SIG-M5 treated with dmso at 0.1 percent for 504 hours (cell line): ENCODE results near the gene AGPAT1.
"Not testable (repeated sequence)": the region's sequence is repeated elsewhere in the genome, so short reads cannot be mapped to it uniquely, and the experiment has no call there.

Experiments used
- DNase-seq: peaks from one replicate; lab custom pipeline; 2025; ENCODE audit not compliant: unreplicated experiment; lab: John Stamatoyannopoulos, UW

AGPAT1 gene

DNA sequence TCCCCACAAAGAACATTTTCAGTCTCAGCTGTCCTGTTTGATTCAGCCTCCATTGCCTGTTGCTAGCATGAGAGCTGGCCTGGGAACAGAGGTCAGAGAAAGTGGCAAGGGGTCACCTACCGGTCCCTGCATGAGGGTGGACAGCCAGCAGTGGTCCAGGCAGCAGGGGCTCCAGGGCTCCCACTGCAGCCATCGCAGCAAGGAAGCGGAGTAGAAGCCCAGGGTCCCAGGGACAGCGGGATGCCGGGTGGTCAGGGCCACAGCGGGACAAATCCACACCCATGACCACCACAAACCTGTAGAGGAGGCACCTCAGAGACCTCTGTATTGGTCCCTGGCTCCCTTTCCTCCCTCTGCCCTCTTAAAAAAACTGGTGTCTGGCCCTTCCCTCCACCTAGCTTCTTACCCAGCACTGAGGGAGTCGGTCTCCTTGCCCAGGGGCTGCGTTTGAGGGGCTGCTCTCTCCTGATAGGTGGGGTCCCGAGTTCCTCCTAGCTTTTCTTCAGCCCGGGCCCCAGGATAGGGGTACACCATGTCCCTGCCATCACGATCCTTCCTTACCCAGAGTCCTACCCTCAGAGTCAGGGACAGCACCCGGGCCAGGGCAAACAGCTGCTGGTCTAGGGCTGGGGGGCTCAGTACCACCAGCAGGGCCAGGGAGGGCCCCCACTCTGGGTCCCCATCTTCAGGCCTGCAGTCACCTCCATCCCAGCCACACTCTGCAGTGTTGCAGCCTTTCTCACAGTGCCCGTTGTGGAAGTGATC lies 25.0 kb upstream of the AGPAT1 start:
- DNase-seq, result no peak

- DNase-seq, result no peak
Measured at GRCh38 chr6:32198866-32199265, 23.0 kb upstream of the AGPAT1 start.

DNA sequence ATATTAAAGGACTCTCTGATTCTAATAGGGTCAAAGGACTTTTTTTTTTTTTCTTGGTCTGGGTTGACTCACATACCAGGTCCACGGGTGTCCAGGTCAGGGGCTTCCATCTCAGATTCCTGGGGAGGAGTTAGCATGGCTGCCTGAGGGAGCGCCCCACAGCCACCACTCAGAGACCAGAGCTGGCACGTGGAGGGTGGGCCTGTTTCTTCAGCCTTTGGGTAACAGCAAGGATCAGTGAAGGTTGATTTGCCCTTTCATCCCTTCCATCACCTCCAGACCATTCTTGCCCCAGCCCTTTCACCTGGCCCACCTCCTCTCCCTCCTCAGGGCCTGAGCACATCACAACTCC lies 22.4 kb upstream of the AGPAT1 start:
- DNase-seq, result no peak

DNA sequence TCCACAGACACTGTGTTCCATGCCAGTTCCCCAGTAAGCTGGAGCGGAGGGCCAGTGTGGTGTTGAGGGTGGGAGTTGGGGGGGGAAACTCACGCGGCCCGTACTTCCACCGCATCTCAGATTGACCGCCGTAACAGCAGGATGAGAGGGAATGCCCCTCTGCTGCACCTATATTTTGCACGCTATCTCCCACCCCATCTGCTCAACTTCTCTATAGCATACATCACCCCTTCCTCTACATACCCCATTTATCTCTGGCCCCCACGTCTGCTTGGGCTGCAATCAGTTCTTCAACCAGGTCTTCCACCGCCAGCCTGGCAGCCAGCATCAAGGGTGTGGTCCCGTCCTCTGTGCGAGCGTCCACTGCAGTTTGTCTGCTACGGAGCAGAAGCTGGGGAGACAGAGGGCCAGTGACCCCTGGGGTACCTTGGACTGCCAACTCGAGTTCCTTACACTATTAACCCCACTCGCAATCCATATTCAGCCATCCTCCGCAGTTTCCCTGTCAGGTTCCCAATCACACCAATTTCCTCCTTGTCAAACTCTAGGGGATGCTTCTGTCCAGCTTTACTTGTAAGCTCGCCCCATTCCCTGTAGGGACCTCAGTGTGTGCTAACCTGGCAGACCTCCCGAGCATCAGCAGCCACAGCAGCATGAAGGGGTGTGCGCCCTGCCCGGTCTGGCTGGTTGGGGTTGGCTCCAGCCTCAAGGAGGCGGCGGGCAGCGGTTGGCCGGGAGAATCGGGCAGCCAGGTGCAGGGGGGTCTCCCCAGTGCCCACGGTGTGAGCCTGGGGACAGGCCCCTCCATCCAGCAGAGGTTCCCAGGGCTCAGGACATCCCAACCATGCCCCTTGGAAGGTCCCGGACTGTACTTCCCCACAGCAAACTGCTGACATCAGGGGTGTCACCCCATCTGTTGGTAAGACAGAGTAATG lies 21.1 kb upstream of the AGPAT1 start:
- DNase-seq, result no peak

GRCh38 chr6:32195902-32196681 lies 20.2 kb upstream of the AGPAT1 start:
- DNase-seq, result peak; percentile 36

- peak; percentile 98 for DNase-seq
Measured at GRCh38 chr6:32195652-32195901, 19.7 kb upstream of the AGPAT1 start.

DNA sequence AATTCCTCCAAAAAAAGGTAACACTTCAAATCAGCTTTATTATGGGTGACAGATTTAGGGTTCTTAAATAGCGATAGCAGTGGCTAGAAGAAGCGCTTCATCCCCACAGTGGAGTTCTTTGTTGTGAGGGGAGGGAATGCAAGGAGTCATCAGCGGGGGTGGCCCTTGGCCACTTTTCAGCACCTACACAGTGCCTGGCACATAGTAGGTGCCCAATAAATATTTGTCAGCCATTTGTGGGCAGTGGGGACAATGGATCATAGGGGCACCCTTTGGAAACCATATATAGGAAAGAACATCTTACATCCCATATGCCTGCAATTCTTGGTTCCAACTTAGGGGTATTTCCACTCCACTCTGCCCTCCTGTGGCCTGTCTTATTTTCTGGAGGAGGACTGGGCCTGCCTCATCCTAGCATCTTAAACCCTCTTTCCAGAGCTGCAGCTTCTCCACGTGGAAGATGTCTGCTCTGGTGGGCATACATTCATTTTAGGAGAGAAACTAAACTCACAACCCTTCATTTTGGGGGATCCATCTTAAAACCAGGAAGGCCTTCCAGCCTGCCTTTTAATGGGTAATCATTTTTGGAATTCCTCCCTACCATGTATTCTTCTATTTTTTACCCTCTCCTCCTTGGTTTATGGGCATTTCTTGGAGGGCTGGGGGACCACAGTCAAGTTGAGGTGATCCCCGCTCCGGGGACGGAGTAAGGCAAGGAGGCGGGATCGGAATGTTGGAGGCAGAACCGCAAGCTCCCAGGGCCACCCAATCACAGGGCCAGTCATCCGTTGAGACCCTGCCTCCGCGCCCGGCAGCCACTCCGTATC lies 19.2 kb upstream of the AGPAT1 start:
- DNase-seq, result peak; percentile 71

GRCh38 chr6:32194388-32194787 lies 18.5 kb upstream of the AGPAT1 start:
- DNase-seq, result no peak

- not testable (repeated sequence) for DNase-seq
Measured at GRCh38 chr6:32193096-32193495, 17.2 kb upstream of the AGPAT1 start.

- peak; percentile 66 for DNase-seq
Measured at GRCh38 chr6:32192608-32193039, 16.7 kb upstream of the AGPAT1 start, which contains the start of gene GPSM3. TSS of gene GPSM3 (minus strand) at chr6:32192643. CDS start at chr6:32192513, 130 bp downstream.

DNA sequence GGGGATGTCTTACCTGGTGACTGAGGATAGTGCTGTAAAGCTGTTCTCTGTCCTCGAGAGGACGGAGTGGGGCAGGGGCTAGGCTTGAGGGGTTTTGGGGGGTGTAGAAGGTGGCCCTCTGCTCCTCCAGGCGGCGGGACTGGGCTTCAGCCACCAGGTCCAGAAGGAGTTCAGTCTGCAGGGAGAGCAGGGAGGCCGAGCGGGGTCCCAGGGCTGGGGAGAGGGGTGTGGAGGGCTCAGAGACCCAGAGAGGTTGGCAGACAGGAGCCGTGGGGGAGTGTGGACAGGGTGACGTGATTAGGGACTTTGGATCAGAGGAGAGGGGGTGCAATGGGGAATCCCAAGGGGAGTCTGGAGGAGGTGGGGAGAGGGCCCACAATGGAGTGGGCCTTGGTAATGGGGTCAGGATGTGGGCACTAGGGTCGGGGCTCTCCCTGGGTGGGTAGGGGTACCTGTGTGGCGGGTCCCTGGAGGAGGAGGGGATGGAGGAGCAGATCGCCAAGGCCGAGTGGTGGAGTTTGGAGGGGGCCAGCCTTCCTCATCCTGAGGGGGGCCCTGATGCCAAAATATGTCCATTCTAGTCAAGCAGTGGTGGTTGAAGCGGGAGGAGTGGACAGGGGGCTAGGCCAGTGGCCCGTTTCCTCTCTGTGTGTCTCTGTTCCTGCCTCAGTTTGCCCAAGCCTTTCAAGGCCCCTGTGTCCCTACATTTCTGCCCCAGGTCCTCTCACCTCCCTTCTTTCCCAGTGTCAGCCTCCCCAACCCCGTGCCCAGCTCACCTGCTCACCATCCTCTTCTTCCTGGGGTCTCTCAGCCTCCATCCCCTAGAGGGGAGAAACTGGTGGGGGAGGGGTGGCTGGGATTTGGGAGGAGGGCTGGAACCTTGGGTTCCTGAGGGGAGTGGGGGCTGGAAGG lies 16.1 kb upstream of the AGPAT1 start:
- no peak for DNase-seq

- no peak for DNase-seq
Measured at GRCh38 chr6:32190911-32191677, 15.2 kb upstream of the AGPAT1 start.

DNA sequence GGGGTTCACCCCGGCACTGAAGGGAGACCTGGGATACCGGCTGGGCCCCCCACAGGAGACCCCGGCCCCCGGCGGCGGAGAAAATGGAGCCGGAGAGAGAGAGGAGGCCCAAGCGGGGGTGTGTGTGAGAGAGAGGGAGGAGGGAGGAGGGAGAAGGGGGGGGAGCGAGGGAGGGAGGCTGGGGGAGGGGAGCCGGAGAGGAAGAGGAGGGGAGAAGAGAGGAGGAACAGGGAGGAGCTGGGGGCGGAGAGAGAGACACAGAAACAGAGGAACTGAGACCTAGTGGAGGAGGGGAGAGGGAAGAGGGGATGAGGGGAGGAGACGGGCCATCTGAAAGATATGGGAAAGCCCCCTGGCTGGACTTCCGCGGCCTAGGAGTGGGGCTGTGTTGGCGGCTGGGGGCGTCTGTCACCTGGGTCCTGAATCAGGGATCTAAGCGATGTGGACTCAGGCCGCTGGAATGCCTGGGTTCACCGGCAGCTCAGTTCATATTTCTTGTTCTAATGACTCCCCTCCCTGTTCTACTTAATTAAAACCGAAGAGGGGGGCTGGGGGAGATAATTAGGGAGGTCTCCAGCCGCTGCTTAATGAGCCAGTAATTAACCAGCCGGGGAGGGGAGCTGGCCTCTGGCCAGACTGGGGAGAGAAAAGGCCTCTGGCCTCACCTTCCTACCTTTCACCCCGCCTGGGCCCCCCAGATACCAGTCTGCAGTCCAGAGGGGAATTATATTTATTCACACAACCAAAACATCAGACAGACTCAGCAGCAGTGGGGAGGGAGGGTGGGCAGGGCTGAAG lies 14.4 kb upstream of the AGPAT1 start, which contains the start of gene PBX2:
PBX2 (minus strand) TSS at position 149 of the 798 bp plus-strand sequence. CDS start 287 bp downstream, outside the sequence.
- DNase-seq, result peak; percentile 93

- DNase-seq, result no peak
Measured at GRCh38 chr6:32189742-32190053, 13.8 kb upstream of the AGPAT1 start.

- DNase-seq, result no peak
Measured at GRCh38 chr6:32189069-32189741, 13.3 kb upstream of the AGPAT1 start.

DNA sequence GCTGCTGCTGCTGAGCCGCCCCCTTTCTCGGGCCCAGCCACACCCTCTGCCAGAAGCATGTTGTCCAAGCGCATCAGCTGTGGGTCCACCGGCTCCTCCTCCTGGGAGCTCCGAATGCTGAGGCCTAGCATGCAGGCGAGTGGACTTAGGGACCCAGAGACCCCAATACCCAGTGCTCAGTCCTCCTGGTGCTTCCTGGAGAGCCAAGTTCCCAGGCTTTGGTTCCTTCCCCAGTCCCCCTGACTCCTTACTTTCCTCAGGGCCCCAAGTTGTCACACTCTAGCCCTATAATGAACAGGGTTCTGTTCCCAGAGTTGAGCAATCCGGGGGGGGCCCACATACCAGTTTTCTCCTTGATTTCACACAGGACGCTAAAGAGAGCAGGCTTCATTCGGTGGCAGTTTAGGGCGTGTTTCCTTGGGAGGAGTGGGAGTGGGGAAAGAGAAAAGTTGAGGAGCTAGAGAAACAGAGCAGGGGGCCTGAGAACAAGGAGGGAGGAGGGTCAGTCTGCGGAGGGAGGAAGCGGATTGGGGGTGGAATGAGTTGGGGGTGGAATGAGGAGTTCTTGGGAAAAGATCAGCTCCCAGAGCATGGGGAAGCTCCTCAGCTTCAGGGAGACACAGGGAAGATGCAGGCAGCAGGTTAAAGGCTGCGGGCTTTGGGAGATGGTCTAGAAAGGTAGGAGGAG lies 12.6 kb upstream of the AGPAT1 start:
- DNase-seq, result no peak
